SK-N-SH (cell line): Measurements from ENCODE around the gene TRPM7. TPM values are rescaled to one million over a fixed set of nuclear protein-coding genes. Genes with fewer than 3 reads are reported as not detected.

Experiments used
- CTCF ChIA-PET: fragments of 300-600, 350-600 bp; formaldehyde crosslinking; extraction: SDS; loops from one replicate; lab custom pipeline; 2021; lab: Yijun Ruan, JAX
- POLR2A ChIA-PET: fragments of 350-600 bp; sonication (Branson Sonifier 250); formaldehyde crosslinking; extraction: SDS; loops from one replicate; lab custom pipeline; 2020; ENCODE audit warnings: antibody characterized with exemption, inconsistent platforms; lab: Yijun Ruan, JAX
- DNase-seq: peaks from one replicate; pipeline ENCODE4 v3.0.0; 2012
- H2AFZ ChIP-seq: fragments of 200-600 bp; sonication (generic); 2 replicates; pipeline ENCODE4 v1.8.1; 2016; ENCODE audit warnings: antibody characterized with exemption, mild to moderate bottlenecking, low read depth
- H3F3A ChIP-seq: fragments of 200-600 bp; sonication (generic); replicated peaks from 2 replicates; pipeline ENCODE3; 2016; ENCODE audit warnings: antibody characterized with exemption, mild to moderate bottlenecking; ENCODE audit not compliant: insufficient read depth
- H3K27ac ChIP-seq, 2 experiments: fragments of 200-500 bp in 1 of 2; fragments of 200-600 bp in 1 of 2; sonication (Bioruptor generic) in 1 of 2; sonication (generic), shearing (Covaris generic) in 1 of 2; 2 replicates each; pipeline versions ENCODE4 v1.5.1 to v1.6.1; 2014 to 2016; ENCODE audit warnings: low read depth in 2 of 2, inconsistent platforms in 1 of 2, low read length in 1 of 2, mild to moderate bottlenecking in 1 of 2, mixed read lengths in 1 of 2
- H3K27me3 ChIP-seq: fragments of 200-600 bp; sonication (generic), shearing (Covaris generic); 2 replicates; pipeline ENCODE4 v1.6.1; 2016; ENCODE audit warnings: mixed run types; ENCODE audit not compliant: insufficient read depth
- H3K36me3 ChIP-seq, 2 experiments: fragments of 200-500 bp in 1 of 2; fragments of 200-600 bp in 1 of 2; sonication (Bioruptor generic) in 1 of 2; sonication (generic) in 1 of 2; replicated peaks in 1 of 2; 2 replicates each; pipeline versions ENCODE3 to v1.5.1; 2014 to 2016; ENCODE audit warnings: low read length in 1 of 2, mild to moderate bottlenecking in 1 of 2; ENCODE audit not compliant: insufficient read depth in 2 of 2, control insufficient read depth in 1 of 2
- H3K4me1 ChIP-seq, 2 experiments: fragments of 200-500 bp in 1 of 2; fragments of 200-600 bp in 1 of 2; sonication (Bioruptor generic) in 1 of 2; sonication (generic), shearing (Covaris generic) in 1 of 2; 2 replicates each; pipeline versions ENCODE4 v1.5.1 to v1.6.1; 2014 to 2016; ENCODE audit warnings: low read depth in 1 of 2, low read length in 1 of 2, mixed run types in 1 of 2; ENCODE audit not compliant: insufficient read depth in 2 of 2, control insufficient read depth in 1 of 2
- H3K4me2 ChIP-seq: fragments of 200-600 bp; sonication (generic), shearing (Covaris generic); 2 replicates; pipeline ENCODE4 v1.6.1; 2017; ENCODE audit warnings: mixed run types
- H3K4me3 ChIP-seq, 2 experiments: fragments of 200-500 bp in 1 of 2; fragments of 200-600 bp in 1 of 2; sonication (Bioruptor generic) in 1 of 2; sonication (generic), shearing (Covaris generic) in 1 of 2; 2 replicates each; pipeline versions ENCODE4 v1.5.1 to v1.8.1; 2014 to 2016; ENCODE audit warnings: low read depth in 2 of 2, inconsistent platforms in 1 of 2, low read length in 1 of 2, mild to moderate bottlenecking in 1 of 2, mixed read lengths in 1 of 2, moderate library complexity in 1 of 2
- H3K79me2 ChIP-seq: fragments of 200-600 bp; sonication (generic); 2 replicates; pipeline ENCODE4 v1.8.1; 2017; ENCODE audit warnings: mild to moderate bottlenecking; ENCODE audit not compliant: insufficient read depth
- H3K9ac ChIP-seq: fragments of 200-600 bp; sonication (generic); 2 replicates; pipeline ENCODE4 v1.6.1; 2017; ENCODE audit warnings: mixed run types
- H3K9me2 ChIP-seq: fragments of 200-600 bp; sonication (generic); 2 replicates; pipeline ENCODE4 v1.6.1; 2017; ENCODE audit warnings: mixed run types
- H3K9me3 ChIP-seq: fragments of 200-600 bp; sonication (generic); 2 replicates; pipeline ENCODE4 v1.6.1; 2017; ENCODE audit warnings: mixed run types, mild to moderate bottlenecking, moderate library complexity
- H4K20me1 ChIP-seq: fragments of 200-600 bp; sonication (generic); 2 replicates; pipeline ENCODE4 v1.6.1; 2017; ENCODE audit warnings: mild to moderate bottlenecking, mixed run types; ENCODE audit not compliant: insufficient read depth
- ELF1 ChIP-seq: IDR thresholded peaks from 2 replicates; pipeline ENCODE4 v1.4.0; 2012
- EP300 ChIP-seq, 2 experiments: IDR thresholded peaks; 2 replicates each; pipeline versions ENCODE4 v1.4.0 to v1.6.1; 2012; ENCODE audit warnings: borderline replicate concordance in 1 of 2, low read depth in 1 of 2, low read length in 1 of 2
- FOSL2 ChIP-seq: IDR thresholded peaks from 2 replicates; pipeline ENCODE4 v1.4.0; 2012; ENCODE audit warnings: low read depth, mild to moderate bottlenecking, moderate library complexity, borderline replicate concordance
- FOXJ3 ChIP-seq: sonication (generic); formaldehyde crosslinking; IDR thresholded peaks from 2 replicates; pipeline ENCODE4 v1.5.1; 2020; ENCODE audit warnings: mild to moderate bottlenecking, missing genetic modification reagents
- FOXM1 ChIP-seq: IDR thresholded peaks from 2 replicates; pipeline ENCODE4 v1.4.0; 2012; ENCODE audit warnings: low read depth, mild to moderate bottlenecking
- GATA2 ChIP-seq: sonication (generic); formaldehyde crosslinking; IDR thresholded peaks from 2 replicates; pipeline ENCODE4 v1.5.0; 2020; ENCODE audit warnings: mild to moderate bottlenecking, missing genetic modification reagents
- IRF3 ChIP-seq: fragments of 150-350 bp; IDR thresholded peaks from 2 replicates; pipeline ENCODE4 v1.6.1; 2016; ENCODE audit warnings: mild to moderate bottlenecking, low read depth, low read length
- MEF2A ChIP-seq: IDR thresholded peaks from 2 replicates; pipeline ENCODE4 v1.4.0; 2012; ENCODE audit warnings: low read depth, borderline replicate concordance
- MXI1 ChIP-seq: IDR thresholded peaks from 2 replicates; pipeline ENCODE4 v1.6.1; 2012; ENCODE audit warnings: mild to moderate bottlenecking, low read depth, low read length, improper control_type of control experiment
- NFIC ChIP-seq: IDR thresholded peaks from 2 replicates; pipeline ENCODE4 v1.4.0; 2012; ENCODE audit warnings: borderline replicate concordance
- NRF1 ChIP-seq: IDR thresholded peaks from 2 replicates; pipeline ENCODE4 v1.6.1; 2012; ENCODE audit warnings: low read depth, mild to moderate bottlenecking, low read length
- RAD21 ChIP-seq: IDR thresholded peaks from 2 replicates; pipeline ENCODE4 v1.6.1; 2012; ENCODE audit warnings: mild to moderate bottlenecking, low read length
- RCOR1 ChIP-seq: fragments of 150-350 bp; IDR thresholded peaks from 2 replicates; pipeline ENCODE4 v1.6.1; 2017; ENCODE audit warnings: antibody characterized with exemption, low read length
- RXRA ChIP-seq: IDR thresholded peaks from 2 replicates; pipeline ENCODE4 v1.4.0; 2012; ENCODE audit warnings: low read depth, mild to moderate bottlenecking, borderline replicate concordance
- SIN3A ChIP-seq: IDR thresholded peaks from 2 replicates; pipeline ENCODE4 v1.6.1; 2012; ENCODE audit warnings: low read depth, mild to moderate bottlenecking, low read length, moderate library complexity, borderline replicate concordance
- SMC3 ChIP-seq: IDR thresholded peaks from 2 replicates; pipeline ENCODE4 v1.6.1; 2012; ENCODE audit warnings: low read depth, low read length, improper control_type of control experiment
- TAF1 ChIP-seq: IDR thresholded peaks from 2 replicates; pipeline ENCODE4 v1.6.1; 2012; ENCODE audit warnings: low read depth, mild to moderate bottlenecking, low read length, moderate library complexity, borderline replicate concordance
- TEAD4 ChIP-seq: IDR thresholded peaks from 2 replicates; pipeline ENCODE4 v1.4.0; 2012; ENCODE audit warnings: mild to moderate bottlenecking, borderline replicate concordance; ENCODE audit not compliant: insufficient read depth
- YY1 ChIP-seq: IDR thresholded peaks from 2 replicates; pipeline ENCODE4 v1.4.0; 2012; ENCODE audit warnings: low read depth, mild to moderate bottlenecking
- ZBTB33 ChIP-seq: IDR thresholded peaks from 2 replicates; pipeline ENCODE4 v1.4.0; 2012; ENCODE audit warnings: low read depth, borderline replicate concordance
- WGBS: methylation state at CpG from one replicate; pipeline ENCODE4 v1.1.6; 2017; ENCODE audit warnings: low lambda C conversion rate; 5-methylcytosine and 5-hydroxymethylcytosine counted together
- polyA plus RNA-seq, 3 experiments: library from polyadenylated mRNA; depleted of rRNA; stranded (reverse); fragments of >200 nt; gene quantifications; 2 replicates each; pipeline ENCODE4 v1.2.3, GENCODE V29; 2012
- TF ChIP-seq, protein P1 (sequence below): IDR thresholded peaks from 2 replicates; pipeline ENCODE4 v1.4.0; 2012; ENCODE audit warnings: low read depth, borderline replicate concordance
- TF ChIP-seq, protein P2 (sequence below): fragments of 150-350 bp; IDR thresholded peaks from 2 replicates; pipeline ENCODE4 v1.6.1; 2017; ENCODE audit warnings: antibody characterized with exemption, low read length, low read depth, borderline replicate concordance

The TRPM7 gene
- polyA plus RNA-seq, 1 of the 3 experiments (the other 2 are of a cell fraction) = 5.1 TPM

- H3K79me2 ChIP-seq = no peaks in the 10 kb centered on the region
- H3K4me3 ChIP-seq = no peak overlapping the region
- H4K20me1 ChIP-seq = no peaks in the 10 kb centered on the region
- no peak overlapping the region for H2AFZ ChIP-seq
- H3K4me2 ChIP-seq = no peak overlapping the region
- H3K27me3 ChIP-seq = no peaks in the 10 kb centered on the region
- no peak overlapping the region for H3K27ac ChIP-seq
- CTCF ChIA-PET = no interaction called here
- H3K4me1 ChIP-seq = no peaks in the 10 kb centered on the region
- no peak for DNase-seq
- no peaks in the 10 kb centered on the region for H3F3A ChIP-seq
- H3K36me3 ChIP-seq = peaks cover 0 to 8% of the 10 kb centered on the region in 2 experiments
- no peaks in the 10 kb centered on the region for H3K9me3 ChIP-seq
- H3K9ac ChIP-seq = no peak overlapping the region
- TF ChIP-seq NRF1 = no peak
- TF ChIP-seq FOXM1 = no peak
- no peak for TF ChIP-seq NFIC
- TF ChIP-seq FOXJ3 = no peak
- TF ChIP-seq, protein P1, sequence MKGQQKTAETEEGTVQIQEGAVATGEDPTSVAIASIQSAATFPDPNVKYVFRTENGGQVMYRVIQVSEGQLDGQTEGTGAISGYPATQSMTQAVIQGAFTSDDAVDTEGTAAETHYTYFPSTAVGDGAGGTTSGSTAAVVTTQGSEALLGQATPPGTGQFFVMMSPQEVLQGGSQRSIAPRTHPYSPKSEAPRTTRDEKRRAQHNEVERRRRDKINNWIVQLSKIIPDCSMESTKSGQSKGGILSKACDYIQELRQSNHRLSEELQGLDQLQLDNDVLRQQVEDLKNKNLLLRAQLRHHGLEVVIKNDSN = no peak
- TF ChIP-seq RXRA = no peak
- TF ChIP-seq YY1 = no peak
- TF ChIP-seq IRF3 = no peak
- no peak for TF ChIP-seq SMC3
- TF ChIP-seq MXI1 = no peak
- TF ChIP-seq, protein P2, sequence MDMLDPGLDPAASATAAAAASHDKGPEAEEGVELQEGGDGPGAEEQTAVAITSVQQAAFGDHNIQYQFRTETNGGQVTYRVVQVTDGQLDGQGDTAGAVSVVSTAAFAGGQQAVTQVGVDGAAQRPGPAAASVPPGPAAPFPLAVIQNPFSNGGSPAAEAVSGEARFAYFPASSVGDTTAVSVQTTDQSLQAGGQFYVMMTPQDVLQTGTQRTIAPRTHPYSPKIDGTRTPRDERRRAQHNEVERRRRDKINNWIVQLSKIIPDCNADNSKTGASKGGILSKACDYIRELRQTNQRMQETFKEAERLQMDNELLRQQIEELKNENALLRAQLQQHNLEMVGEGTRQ = no peak
- POLR2A ChIA-PET = no interaction called here
- WGBS = 94% methylated on average over 4 of the region's 4 CpGs
- no peaks in the 10 kb centered on the region for H3K9me2 ChIP-seq
Measured at GRCh38 chr15:50552238-50552637, 134.4 kb downstream of the TRPM7 start.

GRCh38 chr15:50549326-50549725 lies 137.3 kb downstream of the TRPM7 start:
- Histone ChIP-seq H3K4me2 (no peak overlapping the region), H3K36me3 (no peaks in the 10 kb centered on the region), H3K9me2 (no peaks in the 10 kb centered on the region), H3K79me2 (no peaks in the 10 kb centered on the region), H3K27me3 (no peaks in the 10 kb centered on the region), H2AFZ (no peak overlapping the region), H4K20me1 (no peaks in the 10 kb centered on the region), H3K9ac (no peak overlapping the region), H3K4me3 (no peak overlapping the region), H3K9me3 (no peaks in the 10 kb centered on the region), H3K4me1 (no peaks in the 10 kb centered on the region), H3F3A (no peaks in the 10 kb centered on the region), H3K27ac (no peak overlapping the region)
- ChIA-PET CTCF (no interaction called here), POLR2A (no interaction called here)
- DNase-seq = no peak
- 91% methylated on average over 7 of the region's 7 CpGs for WGBS
- TF ChIP-seq SIN3A (no peak), FOXJ3 (no peak), FOSL2 (no peak), RAD21 (no peak), EP300 (IDR thresholded peaks at IDR 0.05; ENCODE audit: borderline replicate concordance in 1 of 2, low read depth in 1 of 2, low read length in 1 of 2) (no peak), MEF2A (no peak), TEAD4 (no peak), RXRA (no peak), ELF1 (no peak), RCOR1 (no peak), GATA2 (no peak), NRF1 (no peak), MXI1 (no peak), TAF1 (no peak), YY1 (no peak), ZBTB33 (no peak)
- TF ChIP-seq, protein P1 = no peak
